HG03097 (cell line): ENCODE results near the gene ALK.

ENCODE experiments used
- ATAC-seq: cut with Tn5 transposase; IDR thresholded peaks from one replicate; pipeline ENCODE4 v1.9.1; 2021; ENCODE audit not compliant: unreplicated experiment, low FRiP score

ALK gene

DNA sequence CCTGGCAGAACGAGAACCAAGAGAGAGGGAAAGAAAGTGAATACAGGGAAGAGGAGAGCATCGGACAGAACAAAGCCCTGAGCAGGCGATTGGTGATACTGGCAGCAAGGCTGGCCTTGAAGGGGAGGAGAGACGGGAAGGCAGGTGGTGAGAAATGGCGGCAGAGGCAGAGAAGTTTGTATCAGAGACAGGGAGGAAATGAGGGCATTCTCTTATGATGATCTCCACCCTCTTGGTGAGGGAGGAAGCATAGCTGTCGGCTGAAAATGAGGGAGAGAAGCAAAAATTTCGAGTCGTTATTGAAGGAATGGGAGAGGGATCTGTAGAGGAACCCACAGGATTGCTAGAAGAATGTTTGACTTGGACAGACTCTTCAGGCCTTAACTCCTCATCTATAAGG is 725.6 kb downstream of the ALK start:
- ATAC-seq: no peak

DNA sequence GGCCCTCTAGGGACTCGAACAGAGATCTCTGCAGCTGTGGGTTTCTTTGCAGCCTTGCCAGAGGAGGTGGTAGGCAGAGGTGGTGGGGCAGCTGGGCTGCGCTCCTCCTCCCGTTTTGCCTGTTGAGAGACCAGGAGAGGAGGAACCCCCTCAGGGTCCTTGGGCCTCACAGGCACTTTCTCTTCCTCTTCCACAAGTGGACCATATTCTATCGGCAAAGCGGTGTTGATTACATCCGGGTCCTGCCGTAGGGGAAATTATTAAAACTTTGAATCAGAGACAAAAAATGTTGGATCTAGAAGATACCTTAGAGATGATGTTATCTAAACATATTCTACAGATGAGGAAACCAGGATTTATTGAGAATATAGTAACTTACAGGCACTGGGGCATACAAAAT is 727.7 kb downstream of the ALK start:
- ATAC-seq: no peak

DNA sequence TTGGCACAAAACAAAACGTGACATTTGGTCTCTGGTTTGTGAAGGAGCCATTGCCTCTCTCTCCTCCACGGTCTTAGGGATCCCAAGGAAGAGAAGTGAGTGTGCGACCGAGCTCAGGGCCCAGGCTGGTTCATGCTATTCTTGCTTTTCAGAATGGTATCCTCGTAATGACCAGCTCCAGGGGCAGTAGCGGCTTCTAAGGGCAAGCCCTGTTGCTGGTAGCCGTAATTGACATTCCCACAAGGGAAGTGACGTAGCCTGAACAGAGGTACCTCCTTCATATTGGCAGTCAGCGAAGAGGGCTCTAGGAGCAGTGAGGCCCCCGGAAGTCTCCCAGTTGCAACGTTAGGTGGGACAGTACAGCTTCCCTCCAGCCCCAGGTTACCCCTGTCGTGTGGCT is 728.3 kb downstream of the ALK start:
- no peak for ATAC-seq

DNA sequence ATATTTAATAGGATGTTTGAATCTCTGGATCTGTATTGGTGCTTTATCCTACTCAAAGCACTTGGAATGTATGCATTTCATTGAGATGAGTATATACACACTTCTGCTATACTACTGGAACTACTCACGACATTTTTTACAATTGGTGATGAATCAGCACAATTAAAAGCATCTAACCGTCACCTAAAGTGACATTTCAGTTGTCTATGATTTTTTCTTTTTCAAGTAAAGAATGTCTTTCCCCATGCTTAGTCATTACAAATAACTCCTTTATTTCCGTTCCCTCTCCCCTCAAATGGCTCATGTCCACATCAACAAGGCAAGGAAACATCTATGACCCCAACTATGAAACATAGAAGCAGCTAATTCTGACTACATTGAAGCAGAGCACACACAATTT is 728.9 kb downstream of the ALK start:
- no peak for ATAC-seq

DNA sequence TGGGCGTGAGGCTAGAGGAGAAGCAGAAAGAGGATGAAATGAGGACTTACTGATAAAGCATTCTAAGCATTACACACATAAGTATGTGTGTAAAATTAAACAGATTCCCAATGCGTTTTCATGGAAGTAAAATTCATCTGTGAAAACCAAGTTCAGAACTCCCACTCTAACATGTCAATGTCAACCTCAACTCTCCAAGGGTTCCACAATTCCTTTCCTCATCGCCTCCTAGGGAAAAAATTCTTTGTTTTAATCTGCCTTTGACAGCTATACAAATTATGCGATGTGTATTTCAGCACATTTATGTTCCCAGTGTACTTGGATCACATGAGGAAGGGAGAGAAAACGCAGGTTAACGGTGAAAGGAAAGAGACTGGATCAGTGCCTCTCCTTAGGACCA is 729.6 kb downstream of the ALK start:
- no peak for ATAC-seq

DNA sequence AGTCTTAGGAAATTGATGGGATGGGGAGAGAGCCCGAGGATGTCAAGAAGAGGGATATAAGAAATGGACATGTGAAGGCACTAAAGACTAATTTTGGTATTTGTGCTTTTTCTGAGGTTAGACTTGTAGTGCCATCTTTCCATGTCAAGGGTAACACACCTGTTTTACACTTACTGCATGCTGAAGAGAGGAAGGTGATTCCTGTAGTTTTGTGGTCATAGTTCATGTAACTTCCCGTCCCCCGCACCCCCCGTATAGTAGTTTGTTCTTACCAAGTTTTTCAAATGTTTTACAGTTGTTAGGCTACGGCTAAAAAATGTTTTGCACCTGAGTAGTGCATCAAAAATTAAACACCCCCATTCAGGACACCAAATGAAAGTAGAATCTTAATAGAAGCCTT is 732.3 kb downstream of the ALK start:
- no peak for ATAC-seq

DNA sequence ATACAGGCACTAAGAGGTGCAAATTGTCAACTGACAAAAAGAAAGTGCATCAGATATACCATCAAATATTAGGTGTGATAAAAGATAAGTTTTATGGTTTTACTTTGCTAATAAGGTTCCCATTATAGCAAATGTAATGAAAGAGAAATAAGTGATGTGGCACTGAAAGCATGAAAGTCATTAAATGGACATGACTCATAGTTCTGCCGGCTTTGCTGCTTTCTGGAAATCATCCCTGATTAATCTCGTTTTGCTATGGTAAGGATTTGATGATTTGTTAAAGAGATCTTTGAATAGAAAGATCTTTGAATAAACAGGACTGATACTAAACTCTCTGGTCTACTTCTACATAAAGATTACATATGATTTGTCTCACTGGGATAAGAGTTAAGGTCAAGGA is 733.5 kb downstream of the ALK start:
- ATAC-seq: no peak

DNA sequence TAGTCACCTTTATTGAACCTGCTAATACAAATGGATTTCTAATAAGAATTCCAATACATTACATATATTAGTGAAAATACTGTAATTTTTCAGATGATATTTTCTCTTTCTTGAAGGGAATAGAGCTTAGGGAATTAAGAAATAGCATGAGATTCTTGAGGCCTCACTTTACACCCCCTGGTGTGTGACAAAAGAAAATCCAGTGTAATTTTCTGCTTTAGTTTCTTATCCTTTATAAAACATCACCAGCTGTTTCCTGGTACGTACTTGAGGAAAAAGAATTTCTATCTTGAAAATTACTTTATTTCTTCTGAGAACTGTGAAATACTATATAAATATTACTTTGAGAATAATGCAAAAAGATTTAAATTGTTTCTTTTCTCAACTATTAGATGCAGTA is 734.6 kb downstream of the ALK start:
- ATAC-seq: no peak

DNA sequence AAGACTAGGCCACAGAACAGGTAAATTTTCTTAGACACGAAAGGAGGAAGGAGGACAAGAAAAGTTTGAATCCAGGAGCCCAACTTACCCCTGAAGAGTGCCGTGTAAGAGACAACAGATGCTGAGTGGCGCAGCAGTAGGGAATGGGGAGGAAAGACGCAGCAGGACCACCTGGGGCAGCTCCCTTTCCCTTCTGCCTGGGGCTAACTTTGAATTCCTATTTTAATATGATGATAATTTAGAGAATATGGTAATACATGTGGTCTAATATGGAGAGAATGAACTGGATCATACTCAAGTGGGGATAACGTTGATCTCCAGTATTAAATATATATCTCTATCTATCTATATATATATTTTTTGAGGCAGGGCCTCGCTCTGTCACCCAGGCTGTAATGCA is 736.9 kb downstream of the ALK start:
- no peak for ATAC-seq

DNA sequence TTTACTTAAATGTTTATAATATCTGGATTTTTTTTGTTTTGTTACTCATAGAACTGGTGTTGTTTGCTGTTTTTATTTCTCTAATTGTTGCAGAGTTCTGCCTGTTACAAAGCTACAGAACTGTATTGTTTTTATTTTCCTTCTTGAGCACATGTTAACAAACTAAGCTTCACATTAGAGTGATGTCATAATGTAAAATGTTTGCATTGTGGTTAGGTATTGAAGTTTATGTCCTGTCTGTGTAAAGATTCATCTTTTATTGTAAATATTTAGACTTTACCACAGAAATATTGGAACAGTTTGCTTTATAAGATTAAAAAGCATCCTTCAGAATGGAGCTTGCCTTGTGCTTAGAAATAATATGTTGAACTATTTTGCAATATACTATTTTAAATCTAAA is 738.5 kb downstream of the ALK start:
- no peak for ATAC-seq

DNA sequence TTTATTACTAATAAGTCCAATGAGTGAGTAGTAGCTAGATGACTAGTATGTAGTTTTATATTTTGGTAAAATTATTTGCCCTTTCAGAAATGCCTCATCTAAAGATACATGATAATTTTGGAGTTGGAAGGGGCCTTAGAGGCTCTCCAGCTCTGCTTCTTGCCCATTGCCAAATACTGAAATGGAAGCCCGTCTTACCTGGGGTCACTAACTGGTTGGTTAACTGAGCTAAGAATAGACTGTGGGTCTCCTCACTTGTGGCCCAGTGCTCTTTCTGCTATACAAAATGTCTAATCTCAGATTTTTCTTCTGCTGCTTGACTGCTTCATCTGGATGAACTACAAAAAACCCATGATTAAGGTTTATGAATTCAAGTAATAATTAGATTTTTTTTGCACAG is 739.1 kb downstream of the ALK start:
- ATAC-seq: no peak

DNA sequence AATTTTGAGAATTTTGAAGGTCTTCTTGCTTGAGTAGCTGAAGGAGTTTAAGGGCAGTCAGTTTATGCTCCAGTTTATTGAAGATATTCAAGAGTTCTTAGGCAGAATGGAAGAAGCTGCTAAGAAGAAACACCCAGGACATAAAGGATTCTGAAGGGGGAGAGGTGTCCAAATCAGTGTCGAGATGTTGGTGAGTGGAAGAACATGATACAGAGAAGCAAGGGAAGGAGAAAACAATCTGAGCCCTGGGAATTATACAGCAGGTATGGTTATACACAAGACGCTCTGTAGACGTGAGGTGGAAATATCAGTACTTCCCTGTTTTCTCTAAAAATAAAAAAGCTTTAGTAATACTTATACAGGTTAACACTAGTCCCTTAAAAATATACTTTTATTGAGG is 746.0 kb downstream of the ALK start:
- no peak for ATAC-seq

DNA sequence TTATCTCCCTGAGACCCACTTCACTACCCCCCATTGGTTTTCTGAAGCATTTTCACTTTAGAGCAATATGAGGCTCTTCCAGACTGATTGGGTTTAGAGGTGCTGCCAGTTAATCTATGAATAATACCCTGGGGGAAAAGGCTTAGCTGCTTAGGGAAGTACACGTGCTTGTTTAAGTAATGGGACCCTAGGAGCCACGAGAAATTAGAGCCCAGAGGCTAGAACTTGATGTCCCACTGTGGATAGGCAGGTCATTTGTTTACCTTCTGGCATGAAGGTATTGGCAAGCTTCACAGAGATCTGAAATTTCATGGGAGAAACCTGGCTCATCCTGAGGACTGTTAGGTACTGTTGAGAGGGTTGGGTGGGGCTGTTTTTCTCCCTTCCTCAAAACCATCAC is 746.4 kb downstream of the ALK start:
- ATAC-seq: no peak

DNA sequence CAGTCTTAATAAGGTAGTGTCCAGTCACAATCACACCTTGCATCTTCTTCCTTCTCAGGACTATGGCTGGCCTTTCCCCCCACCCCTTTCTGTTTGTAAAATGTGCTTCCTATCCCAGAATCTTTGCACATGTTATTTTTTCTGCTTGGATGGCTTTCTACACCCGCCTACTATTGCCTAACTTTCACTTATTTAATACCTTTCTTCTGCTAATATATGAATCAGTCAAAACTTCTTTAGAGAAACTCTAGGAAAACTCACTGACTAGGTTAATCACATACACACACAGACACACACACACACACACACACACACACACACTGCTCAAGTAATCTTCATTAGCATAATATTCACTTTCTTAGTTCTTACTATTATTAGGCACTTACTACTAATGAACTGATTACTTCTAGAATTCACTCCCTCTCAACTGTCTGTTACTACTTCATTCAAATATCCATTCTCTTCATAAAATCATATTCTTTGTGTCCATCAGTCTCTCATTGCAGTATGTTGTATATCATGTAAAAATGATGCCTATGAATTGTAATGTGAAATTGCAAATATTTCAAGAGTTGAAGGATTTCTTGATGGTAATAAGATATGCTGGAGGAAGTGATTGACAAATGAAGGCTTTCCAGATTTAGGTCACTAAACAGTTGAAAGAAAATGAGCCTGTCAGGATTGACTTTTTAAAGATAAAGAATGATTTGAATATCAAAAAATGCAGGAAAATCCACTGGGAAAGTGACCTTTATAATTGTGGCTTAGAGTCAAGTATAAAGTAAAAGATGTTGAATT is 754.9 kb downstream of the ALK start:
- no peak for ATAC-seq

DNA sequence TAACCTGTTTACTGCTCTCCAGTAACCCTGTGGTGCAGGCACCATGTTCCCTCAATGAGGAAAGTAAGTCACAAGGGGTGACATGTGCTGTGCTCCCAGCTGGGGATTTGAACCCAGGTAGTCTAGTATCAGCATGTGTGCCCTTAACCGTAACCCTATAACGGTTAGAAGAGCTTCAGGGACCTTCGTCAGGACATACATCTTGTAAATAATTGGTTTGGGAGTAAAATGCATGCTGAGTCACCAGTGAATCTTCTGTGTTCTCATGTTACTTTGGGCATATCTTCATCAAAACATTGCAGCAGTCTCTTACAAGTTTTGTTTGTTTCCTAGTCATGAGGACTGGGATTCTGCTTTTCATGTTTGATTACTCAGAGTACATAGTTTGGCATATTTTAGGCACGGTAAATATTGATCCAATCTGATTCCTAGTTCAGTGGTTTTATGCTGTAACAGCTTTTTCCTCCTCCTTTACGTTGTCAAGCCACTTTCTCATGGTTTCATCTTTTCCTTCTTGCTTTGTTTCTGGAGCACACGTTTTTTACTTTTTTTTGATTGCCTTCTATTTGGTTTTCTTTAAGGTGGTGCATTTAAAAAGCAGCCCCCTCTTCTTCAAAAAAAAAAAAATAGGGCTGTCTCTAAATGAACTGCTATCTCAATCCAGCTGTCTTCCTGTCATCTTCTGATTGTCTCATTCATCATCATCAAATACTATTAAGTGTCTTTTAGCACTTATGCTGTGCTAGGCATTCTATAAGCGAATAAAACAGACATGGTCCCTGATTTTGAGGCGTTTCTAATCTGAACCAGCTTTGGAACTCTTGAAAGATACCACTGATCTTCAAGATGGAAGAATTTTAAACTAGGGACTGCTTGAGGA is 755.8 kb downstream of the ALK start:
- no peak for ATAC-seq

DNA sequence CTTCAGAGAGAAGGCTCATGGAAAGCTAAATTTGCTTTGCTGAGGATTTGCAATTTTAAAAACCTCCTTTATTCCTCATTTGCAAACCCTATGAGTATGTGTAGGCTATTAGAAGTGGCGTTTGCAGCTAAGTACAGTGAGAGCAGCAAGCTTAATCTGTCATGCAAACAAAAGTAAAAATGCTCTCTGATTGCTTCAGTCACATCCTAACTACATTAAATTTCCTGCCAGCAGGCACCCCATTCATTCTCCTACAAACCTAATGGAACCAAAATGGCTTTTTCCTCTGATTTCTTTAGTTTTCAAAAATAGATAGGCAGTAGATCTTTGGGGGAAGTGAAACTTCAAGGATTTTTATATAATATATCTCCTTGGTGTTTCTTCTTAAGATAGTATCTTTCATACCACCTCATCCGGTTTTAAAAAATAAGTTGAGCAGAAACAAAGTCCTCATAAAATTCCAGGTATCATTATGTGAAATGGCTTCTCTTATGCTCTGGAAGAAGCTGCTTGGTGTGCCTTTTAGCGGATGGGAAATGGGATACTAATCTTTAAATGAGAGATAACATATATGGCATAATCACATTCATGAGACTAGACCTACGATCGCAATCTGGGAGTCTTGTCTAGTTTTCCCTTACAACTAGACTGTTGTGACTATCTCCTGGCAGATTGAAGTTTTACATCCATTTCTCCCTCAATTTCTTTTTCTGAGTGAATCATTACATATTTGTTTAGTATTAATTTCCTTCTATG is 757.1 kb downstream of the ALK start:
- ATAC-seq: no peak

DNA sequence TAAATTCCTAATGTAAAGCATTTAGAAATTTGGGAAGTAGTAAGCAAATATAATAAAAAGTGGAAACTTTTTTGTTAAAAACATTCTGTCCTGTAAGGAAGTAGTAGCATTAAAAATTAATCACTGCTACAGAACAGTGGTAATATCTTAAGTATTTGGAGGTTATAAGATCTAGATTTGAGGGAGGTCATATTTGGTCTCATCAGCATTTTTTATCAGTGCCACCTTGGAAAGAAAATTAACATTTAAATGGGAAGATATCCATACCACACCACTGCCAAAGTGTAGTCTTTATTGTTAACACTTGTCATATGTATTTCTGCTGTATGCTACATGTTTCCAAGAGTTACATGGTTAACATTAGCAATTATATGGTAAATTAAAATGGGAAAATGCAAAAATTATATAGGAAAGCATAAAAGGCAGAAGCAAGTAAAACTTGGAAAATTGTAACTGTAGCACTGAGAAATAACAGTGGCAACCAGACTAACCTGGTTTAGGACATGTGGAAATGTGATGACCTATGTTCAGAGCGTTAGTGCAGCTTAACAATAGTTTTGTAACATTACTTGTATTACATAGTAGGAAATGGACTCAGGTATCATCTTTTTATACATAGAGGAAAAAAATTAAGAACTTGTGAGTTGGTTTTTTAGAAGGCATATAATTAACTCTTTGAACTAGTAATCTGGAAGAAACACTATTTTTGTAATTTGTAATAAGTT is 759.0 kb downstream of the ALK start:
- no peak for ATAC-seq

DNA sequence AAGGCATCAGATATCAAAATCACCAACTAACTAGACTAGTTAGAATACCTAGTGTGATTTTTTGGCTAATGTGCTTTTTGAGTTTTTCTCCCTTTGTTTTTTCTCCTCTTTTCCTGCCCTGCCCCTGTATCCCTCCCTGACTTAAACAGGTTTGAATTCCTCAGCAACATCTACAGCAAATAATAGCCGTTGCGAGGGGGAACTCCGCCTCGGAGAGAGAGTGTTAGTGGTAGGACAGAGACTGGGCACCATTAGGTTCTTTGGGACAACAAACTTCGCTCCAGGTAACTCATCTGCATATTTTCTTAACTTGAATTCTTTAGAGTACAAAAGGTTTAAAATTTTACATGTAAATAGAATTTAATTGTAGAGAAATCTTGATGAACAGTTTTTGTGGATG is 761.2 kb downstream of the ALK start:
- no peak for ATAC-seq

DNA sequence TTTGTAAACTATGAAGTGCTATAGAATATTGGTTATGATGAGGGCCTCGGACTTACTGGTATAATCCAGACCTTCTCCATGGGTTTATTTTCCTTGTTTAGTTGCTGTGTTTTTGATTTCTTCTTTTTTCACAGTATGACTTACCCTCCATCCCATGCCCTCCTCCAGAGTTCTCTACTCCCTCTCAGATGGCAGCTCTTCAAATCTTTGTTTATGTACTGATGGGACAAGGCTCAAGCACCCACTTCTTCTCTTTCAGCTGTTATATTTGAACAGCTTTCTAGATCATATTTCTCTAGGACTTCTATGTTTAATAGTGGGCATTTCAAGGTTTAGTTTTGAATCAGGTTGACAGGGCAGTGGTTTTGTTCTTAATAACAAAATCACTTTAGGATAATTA is 762.3 kb downstream of the ALK start:
- ATAC-seq: no peak

DNA sequence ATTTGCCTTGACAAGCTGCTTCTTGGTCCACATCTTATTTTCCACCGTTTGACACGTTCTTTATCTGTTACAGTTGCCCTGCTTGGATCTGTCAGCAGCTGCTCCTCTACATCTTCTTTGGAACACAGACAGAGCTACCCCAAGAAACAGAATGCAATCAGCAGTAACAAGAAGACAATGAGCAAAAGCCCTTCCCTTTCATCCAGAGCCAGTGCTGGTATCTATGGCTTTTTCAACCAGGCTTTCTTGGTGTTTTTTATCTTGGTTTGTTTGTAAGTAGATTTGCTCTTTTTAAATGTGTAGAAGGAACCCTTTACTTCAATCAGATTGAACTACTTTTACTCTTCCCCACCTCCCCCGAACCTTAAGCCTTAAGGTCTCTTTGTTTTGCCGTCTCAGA is 764.3 kb downstream of the ALK start:
- ATAC-seq: no peak

DNA sequence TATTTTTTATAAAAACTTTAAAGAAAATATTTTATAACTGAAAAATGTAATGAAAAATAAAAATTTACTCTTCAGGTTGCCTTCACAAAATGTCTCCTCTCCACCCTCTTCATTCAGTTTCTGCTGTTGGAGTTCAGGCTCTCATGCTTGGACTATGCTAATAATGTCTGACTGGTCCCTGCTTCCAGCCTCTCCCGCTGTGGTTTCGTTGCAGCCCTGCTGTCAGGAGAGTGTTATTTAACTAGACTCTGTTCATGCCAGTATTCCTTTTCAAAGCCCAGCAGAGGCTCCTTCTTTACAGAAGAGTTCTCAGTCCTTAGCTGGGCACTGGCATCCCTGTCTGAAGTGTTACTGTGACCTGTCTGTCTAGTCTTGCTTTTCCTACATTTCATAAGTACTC is 765.8 kb downstream of the ALK start:
- ATAC-seq: no peak
